Right renal pelvis (tissue), 4 donors: Measurements from ENCODE around the gene PHACTR1. TPM values are rescaled to one million over a fixed set of nuclear protein-coding genes. Genes with fewer than 3 reads are reported as not detected.
"Not testable (repeated sequence)": the region's sequence is repeated elsewhere in the genome, so short reads cannot be mapped to it uniquely, and the experiment has no call there.

Experiments used
- DNase-seq, 4 donors: peaks; one replicate each; pipeline ENCODE4 v3.0.0-alpha.2; 2013; ENCODE audit warnings: low read depth in 4 of 4, low spot score in 3 of 4, missing footprints in 1 of 4
- polyA plus RNA-seq, 4 donors: library from polyadenylated mRNA; unstranded; fragments of 120-200 nt; gene quantifications; one replicate each; pipeline ENCODE4 v1.2.1, GENCODE V29; 2013; ENCODE audit not compliant: insufficient read length in 4 of 4

Gene PHACTR1
- polyA plus RNA-seq, 4 donors = 9.9 to 16.4 (median 13.6) TPM

GRCh38 chr6:13318821-13319220 lies 602.3 kb downstream of the PHACTR1 start:
- no peak for DNase-seq

DNA sequence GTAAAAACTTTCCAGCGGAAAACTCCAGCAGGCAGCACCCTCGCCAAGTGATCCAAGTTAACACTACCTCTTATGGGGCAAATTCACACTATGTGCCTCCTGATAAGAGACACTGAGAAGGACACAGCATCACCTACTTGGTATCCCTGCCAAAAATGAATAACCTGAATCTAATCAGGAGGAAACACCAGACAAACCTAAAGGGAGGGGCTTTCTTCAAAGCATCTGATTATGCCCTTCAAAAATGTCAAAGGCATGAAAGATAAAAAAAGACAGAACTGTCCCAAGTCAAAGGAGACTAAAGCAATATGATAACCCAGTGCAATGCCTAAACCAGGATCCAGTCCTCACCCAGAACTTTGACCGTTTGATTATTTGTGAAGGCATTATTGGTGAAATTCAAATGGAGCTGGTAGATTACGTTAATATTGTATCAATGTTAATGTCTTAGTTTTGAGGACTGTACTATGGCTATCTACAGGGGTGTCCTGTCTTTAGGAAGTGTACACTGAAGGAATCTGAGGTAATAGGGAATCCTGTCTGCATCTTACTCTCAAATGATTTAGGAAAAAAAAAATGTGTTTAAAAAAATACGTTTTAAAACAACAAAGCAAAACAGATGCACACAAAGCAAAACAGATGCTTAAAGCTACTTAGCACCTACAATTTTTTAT lies 603.5 kb downstream of the PHACTR1 start:
- DNase-seq = no peak

GRCh38 chr6:13326031-13326586 lies 609.5 kb downstream of the PHACTR1 start:
- not testable (repeated sequence) for DNase-seq

GRCh38 chr6:13327691-13328075 lies 611.1 kb downstream of the PHACTR1 start:
- DNase-seq = no peak

DNA sequence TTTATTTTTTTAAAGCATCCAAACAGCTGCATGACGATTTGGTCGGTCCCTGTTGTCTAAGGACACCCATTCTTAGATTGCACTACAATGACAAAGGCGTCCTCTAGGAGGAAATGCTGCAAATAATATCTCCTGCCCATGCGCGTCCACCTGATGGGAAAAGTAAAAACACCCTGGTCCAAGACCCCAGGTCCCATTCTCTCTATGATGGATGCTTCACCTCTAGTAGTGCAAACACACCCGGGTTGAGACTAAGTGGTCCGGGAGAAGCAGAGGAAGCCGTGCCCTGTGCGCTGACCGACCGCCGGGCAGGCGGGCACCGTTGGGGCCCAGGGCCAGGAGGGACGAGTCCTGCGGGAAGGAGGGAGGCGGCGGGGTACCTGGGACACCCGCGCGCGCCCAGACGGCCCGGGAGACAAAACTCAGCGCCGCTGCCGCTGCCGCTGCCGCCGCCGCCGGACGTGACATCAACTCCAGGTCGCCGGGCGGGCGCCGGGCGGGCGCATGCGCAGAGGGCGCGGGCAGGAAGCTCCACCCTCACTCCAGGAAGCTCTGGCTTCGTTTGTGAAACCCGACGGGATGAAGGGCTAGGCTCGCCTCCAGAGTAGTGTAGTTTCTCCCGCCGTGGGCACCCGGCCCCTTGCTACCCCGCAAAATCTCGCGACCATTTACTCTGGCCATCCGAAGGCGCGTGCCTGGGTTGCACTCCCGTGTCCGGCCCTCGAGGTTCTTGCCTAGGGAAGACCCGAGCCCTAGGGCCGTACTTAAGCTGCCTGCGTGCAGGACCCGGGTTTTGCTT lies 611.7 kb downstream of the PHACTR1 start, which contains the start of gene TBC1D7:
Gene TBC1D7 (minus strand): TSS at position 462 of the 799 bp plus-strand sequence. CDS start 1,639 bp downstream, outside the sequence.
- DNase-seq = peak; percentile 77 to 87 (median 82)

- DNase-seq = no peak
Measured at GRCh38 chr6:13328875-13329183, 612.3 kb downstream of the PHACTR1 start.

DNA sequence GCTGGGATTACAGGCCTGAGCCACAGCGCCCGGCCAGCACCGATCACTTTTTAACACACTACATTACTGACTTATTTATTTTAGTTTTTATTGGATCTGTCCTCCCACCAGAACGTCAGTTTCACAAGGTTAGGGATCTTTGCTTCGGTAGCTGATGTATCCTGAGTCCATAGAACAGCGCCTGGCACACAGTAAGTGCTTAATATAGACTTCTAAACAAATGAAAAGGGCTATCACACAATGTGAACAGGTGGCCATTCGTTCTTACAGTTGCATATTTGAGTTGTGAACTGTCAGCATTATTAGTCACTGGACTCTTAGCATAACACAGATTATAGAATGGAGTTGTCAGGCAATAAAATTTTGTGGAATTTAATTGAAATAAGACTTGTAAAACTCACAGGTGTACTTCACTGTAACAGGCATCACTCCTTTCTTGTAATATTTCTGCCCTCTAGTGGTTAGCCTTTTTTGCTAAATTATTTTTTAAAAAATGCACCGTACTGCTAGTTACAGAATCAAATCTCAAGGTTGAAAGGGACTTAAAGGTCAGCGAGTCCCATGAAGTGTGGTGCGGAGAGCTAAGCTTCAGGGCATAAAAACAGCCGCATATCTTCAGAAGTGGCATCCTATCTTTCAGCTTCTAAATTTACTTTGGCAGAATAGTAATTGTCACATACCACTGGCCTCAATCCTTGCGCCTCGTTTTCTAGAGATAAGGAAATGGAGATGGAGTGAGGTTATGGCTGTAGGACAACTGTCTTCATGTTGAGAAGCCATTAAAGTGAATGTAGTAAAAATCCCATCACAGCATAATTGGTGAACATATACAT lies 615.2 kb downstream of the PHACTR1 start:
- no peak for DNase-seq

DNA sequence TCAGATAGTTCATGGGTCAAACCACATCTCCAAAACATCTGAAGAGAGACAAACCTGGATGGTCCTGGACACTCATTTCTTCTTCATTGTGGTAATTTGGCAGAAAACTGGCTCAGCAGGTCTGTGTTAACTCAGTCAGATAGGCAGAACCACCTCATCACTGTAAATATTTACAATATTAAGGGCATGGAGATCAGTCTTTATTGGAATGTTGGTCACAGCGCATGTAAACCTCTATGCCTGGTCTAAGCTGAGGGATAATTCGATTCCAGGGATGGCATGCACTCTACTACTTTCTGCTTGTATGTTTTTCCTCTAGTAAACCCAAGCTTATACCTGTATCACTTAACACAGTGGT lies 615.8 kb downstream of the PHACTR1 start:
- no peak for DNase-seq

DNA sequence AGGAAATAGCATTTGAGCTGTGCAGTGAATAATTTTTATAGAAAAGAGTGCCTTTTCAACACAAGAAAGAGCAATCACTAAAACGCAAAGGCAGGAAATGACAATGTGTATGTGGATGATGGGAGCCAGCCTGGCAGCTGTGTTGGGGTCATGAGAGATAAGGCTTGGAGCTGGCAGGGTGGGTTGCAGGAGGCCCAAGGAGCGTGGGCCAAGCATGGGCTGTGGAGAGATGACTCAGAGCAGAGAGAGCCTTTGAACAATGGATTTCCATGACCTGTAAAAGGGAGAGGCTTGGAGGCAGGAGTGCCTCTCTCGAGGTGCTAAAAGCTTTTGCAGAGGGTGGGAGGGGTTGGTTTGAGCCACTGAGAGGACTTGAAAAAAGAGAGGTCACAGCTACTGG lies 618.4 kb downstream of the PHACTR1 start:
- DNase-seq = no peak

DNA sequence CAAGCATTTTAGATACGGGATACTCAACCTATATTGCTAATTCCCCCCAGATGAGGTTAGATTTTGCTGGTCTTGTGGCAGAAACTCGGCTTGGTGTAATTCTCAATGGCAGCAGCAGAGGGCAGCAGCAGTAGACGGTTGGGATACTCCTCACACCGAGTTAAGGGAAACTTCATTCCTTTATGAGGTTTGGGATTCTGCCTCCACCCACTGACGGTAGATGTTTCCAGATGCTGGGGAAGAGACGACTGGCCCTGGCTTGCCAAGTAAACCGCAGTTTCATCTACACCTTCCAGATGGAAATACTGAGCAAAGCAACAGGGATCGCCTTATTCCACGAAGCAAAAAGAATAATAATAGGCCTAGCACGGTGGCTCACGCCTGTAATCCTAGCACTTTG lies 620.0 kb downstream of the PHACTR1 start:
- DNase-seq = peak in 3 of 4 donors; percentile 48 to 71 (median 61)

DNA sequence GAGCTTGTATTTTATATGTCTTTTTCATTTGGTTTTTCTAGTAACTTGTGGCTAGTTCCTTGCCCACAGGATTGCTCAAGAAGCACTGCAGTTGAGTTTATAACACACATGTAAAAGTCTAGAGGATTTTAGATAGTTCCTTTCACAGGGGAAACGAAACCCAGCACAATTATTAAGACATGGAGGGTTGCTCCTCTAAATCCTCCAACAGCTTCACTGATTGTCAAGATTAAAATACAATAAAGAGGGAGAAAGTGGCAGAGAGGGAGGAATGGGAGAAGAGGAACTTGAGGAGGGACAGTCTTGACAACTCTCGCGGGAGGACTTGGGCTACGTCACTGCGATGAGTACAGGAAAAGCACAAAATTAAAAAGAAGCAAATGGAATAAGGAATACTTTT lies 621.5 kb downstream of the PHACTR1 start:
- DNase-seq = no peak
